Inflammatory macrophage treated with lipopolysaccharide for 4 hours (primary cell): Measurements from ENCODE around the gene MUSK.

Source experiments
- DNase-seq: peaks from one replicate; pipeline ENCODE4 v3.0.0-alpha.2; 2020

MUSK gene

DNA sequence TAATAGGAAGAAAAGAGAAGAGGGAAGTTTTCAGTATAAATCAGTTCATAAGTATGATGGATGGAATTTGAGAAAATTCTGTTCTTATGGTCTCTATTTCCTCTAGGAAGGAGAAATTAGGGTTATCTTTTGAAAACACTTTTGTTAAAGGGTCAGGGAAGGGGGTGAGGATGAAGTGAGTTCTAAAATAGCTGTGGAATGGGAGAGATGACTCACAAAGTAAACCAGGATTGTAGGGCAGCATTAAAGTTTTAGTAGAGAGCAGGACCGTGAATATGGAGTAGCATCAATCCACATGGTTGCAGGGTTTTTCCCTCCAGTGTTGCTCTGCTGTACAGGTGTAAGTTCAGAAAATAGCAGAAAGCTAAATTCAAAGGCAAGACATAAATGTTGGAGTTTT is 32.4 kb downstream of the MUSK start:
- no peak for DNase-seq

DNA sequence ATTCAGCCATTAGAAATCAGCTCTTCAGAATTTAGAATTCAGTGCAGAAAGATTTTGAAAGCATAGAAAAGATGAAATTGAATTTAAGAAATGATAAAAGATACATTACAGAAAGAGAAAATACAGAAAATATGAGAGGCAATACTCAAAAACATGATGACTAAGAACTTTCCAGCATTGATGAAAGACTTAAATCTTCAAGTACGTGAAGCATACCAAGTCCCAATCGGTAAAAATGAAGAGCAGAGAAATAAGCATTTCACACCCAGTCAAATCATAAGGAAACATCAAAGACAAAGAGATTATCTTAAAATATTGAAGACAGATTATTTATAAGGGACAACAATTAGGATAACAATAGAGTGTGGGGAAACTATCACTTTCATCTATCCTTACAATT is 35.1 kb downstream of the MUSK start:
- DNase-seq, result no peak

DNA sequence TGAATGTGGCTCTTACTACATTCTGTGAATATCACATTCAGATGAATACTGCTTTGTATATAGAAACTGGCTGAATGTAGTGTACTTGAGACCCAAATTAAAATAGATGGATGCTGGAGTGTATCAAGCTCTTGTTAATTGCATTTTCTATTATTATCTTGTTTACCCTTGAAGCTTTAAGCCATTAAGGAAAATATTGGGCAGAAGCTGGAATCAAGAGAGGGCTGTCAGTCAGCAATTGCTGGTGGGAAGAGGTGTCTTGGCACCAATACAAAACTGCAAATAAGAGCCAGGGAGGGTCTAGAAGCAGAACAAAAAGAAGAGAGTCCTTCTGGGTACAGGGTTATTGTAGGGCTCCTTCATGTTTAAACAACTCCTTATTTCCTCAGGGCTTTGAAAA is 38.8 kb downstream of the MUSK start:
- no peak for DNase-seq

DNA sequence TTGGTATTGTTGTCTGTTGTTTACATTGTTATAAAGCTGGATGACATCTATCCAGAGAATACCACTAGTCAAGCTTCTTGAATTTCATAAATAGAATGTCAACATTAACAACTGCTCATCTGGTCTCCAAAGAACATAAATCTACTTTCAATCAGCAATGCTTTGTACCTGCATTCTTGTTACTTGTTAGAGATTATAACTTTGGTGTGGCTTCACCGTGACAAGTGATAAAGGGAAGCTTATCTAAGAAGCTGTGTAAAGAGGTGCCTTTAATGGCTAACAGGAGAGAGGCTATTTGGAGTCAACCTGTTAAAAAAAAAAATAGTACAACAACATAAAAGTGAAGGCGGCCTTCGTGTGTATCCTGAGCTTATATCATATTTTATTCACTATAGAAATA is 41.8 kb downstream of the MUSK start:
- no peak for DNase-seq

DNA sequence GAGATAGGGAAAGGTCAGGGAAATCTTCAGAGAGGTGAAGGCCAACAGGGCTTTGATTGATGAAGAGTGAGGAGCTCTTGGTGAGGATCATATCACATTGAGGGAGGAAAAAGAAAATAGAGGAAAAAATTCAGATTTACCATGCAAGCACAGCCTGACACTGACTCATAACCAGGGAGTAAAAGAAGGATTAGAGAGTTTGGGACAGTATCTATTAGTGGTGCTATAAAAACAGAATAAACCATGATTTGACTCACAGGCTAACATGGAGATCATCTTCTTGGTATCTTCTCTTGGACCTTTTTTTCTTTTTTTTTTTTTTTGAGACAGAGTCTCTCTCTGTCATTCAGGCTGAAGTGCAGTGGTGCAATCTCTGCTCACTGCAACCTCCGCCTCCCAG is 44.4 kb downstream of the MUSK start:
- DNase-seq, result no peak

DNA sequence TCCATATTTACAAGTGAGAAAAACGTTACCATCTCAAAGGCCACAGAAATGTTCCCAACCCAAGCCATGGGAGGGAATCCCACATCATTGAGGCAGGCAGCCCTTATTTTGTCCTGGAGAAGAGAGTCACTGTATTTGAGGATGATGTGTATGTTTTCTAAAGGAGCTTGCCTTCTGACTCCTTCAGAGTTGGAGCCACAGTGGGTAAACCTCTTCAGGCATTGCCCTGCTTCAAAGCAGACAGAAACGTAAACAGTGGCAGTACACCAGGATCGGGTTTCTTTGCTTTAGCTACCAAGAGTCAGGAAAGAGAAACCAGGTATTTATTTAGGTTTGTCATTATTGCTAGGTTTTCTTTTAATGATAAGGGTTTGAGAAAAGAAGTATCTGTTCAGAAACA is 45.7 kb downstream of the MUSK start:
- no peak for DNase-seq

DNA sequence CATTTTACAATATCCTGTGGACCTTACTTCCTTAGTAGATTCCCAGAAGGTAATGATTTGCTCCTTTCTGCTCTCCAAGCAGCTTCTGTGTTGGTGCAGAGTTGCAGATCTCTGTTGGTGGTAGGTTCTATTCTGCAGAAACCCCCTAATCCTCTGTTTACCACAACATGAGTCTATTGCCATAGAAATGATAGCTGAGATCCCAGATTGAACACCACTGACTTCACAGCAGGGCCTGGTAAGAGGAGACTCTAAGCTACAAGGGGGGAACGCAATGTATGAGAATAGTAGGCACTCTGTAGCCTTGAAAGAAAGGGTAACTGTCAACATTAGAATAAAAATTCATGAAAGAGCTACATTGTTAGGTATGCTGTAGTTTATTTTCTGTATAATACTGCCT is 59.5 kb downstream of the MUSK start:
- no peak for DNase-seq

DNA sequence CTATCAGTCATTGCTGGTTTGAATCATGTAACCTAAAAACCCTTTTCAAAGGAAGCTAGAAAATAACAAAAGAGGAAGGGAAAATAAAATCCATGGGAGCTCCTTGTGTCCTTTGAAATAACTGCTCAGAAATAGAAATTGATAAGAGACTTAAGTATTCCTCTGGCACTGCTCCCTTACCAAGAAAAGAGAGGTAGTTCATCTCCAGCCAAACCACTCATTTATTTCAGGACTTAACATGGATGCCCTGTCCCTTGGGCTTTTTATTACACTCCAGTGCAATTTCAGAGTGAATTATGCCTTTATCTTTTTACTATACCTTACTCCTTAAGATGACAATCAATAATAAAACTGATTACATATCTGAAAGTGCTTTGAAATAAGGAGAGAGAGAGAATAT is 61.0 kb downstream of the MUSK start:
- no peak for DNase-seq

DNA sequence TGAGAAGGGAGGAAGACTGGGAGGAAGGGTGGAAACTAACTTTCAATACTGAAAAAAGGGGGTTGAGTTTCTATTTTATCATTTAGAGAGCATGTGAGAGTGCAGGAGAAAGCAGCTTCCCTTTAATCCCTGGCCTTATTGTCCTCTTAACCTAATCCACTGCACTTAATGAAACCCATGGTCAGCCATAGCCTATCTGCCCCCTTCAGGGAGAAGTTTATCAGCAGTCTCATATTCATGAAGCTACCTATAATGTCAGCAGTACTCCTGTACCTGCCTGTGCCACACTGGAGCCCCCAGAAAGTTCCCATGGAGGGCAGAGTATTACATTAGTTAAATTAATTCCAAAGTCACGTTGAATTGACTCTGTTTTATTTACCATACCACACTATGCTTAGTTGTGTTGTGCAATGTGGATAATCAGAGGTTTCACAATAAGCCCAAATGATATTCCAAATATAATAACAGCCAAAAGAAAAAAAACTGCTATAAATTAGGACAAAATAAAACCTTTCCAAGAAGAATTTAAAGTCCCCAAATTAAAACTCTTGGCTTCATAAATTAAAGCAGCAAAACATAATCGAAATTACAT is 62.9 kb downstream of the MUSK start:
- no peak for DNase-seq

DNA sequence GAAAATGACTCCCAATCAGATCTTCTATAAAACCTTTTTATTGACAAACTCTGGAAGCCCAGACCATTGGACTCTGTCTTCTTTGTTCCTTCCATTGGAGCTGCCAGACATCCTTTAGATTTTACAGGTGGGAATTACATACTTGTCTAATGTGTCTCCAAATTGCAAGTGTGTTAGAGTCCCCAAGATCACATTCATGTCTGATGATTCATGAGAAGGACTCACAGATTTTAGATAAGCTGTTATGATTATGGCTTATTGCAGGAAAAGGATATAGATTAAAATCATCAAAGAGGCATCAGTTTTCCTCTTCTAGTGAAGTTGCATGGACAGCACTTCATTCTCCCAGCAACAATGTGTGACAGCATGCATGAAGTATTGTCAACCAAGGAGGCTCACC is 70.4 kb downstream of the MUSK start:
- DNase-seq, result no peak

DNA sequence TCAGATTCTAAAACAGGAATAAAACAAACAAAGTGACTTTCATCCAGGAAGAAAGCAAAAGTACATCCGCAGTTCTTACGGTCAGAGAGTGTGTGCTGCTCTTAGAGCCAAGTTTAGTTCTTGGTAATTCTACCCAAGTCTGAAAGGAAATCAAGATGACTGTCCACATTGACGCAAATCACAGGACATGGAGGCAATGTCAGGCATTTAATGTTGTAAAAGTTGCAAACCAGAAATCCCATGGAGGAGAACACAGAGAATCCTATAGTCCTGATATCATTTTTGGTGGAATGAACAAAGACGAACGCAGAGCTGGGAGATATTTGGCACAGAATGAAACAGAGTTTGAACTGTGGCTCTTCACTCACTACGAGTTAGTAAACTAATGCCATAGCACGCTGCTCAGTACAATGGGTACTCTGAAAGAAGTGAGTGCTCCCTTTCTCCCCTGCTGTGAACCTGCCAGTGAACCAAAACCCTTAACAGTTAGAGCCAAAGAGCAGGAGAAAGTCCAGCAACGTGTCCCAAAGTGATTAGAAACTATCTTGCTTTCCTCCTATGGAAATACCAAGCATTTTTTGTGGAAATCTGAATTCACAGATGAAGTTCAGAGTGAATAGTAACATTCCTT is 74.3 kb downstream of the MUSK start:
- no peak for DNase-seq

DNA sequence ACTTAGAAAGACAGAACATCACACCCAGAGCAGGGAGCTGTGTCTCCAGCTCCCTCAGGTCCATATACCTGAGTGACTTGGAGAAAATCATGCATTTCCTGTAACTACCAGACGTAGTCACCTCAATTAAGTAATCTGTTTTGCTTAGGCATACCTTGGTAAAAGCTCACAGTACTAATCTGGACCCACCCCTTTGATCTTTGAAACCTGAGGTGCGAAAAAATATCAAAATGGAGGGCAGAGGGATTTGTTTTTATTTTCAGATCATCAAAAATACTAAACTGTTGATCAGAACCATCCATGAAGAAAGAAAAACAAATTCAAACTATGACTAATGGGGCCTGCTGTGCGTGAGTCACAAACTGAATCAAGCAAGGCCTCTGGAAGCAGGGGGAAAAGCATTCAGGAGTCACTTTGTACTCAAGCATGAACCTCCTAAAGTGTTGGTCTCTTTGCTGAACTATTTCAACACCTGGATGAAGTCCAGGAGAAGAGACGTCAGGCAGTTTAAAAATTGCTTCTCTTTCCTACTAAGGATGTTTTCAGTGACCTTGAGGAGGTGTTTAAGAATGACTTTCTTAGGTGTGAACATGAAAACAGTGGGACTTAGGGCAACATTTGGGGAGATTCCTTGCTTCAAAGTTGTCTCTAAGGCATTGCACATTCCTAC is 76.3 kb downstream of the MUSK start:
- peak; percentile 20 for DNase-seq

DNA sequence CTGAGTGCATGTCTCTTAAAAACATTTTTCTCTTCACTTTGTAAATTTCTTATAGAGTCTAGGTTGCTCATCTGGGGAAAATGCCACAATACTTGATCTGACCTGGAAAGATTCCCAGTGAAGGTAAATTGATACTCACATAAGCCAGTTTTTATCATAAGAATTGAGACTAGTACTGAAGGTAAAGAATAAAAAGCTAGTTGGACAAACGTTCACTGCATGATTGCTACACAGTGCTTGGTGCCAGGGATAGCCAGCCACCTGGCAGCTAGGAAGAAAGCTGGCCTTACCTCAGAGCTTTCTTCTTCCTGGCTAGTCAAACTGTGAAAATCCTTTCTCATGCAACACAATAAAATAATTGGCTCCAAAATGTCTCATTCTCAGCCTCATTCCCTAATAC is 77.1 kb downstream of the MUSK start:
- no peak for DNase-seq

DNA sequence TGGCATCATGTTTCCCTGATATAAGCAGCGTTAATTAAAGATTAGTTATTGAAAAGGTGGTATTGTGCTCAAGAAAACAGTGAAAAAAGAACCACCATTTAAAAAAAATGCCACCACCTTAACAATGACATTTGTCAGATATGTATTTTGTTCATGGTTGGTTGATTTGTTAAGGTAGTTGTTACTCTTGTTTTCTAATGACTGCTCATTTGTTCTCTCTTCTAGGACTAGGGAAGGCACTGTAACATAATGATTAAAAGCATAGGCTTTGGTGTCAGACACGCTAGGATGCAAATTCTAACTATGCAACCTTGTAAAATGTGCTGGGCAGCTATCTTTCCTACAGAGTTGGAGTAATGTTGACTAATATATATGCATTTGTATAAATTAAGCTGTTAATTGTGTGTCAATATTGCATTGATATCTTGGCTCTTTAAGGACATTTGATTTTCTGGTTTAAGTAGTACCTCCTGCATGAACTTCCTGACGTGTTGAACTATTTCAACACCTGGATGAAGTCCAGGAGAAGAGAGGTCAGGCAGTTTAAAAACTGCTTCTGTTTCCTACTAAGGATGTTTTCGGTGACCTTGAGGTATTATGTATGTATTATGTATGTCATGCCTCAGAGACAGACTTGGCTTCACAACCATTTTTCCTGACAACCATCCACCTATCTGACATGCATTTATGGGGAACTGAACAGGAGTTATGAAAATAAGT is 77.8 kb downstream of the MUSK start:
- no peak for DNase-seq

DNA sequence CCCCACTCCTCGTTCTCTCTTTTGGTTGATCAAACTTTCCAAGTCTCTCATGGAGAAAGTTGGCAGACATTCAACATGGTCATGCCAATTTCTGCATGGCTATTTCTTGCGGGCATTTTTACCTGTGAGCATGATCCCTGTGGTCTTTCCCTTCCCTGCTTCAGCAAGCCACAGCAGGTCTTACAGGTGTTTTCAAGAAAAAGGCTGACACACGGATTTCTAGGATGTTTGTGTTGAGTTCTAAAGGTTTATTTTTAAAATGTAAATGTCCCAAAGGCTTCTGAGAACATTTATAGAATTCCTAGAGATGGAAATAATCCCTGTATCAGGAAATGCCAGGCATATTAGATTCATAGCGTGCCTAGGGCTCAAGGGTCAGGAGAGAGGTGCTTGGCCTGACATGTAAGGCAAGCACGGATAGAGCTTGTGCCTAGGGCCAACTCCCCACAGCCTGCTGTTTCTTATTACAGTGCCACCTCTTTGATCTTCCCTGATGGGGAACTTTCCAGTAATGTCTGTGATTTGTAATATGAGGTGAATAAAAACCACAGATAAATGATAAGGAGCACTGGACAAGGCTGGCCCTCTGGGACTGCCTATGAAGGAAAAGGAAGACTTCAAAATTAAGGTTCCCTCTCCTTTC is 79.8 kb downstream of the MUSK start:
- no peak for DNase-seq

DNA sequence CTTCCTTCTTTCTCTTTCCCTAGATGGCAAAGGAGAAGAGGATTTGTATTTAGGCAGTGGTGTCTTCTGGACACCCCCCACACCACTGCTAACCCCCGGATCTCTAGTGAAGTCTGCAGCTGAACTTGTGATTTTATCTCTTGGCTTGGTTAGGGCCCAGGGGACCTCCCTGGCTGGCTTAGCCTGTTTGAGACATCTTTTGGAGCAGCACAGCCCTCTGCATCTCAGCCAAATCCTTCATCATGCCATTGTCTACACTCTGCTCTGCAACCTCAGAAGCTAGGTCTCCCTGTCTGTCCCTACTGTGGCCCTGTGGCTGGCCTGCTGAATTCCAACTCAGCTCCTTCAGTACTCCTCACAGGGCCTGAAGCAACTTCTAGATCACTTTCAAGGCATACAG is 81.7 kb downstream of the MUSK start:
- no peak for DNase-seq

DNA sequence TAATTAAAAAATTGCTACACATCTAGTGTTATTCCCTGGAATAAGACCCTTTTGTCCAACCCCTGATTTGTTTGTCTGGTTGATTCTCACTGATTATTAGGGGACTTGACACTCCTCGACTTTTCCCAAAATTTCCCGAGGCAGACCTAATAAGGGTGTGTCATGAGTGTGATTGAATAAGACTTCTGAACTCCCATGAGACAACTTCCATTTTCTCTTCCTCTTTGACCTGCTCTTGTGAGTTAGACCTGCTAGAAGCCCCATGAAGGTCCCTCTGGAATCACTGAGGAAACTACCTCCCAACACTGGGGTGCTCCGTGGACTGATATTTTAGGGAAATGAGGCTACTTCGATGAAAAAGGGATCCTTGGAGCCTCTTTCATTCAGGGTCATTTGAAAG is 83.4 kb downstream of the MUSK start:
- peak; percentile 62 for DNase-seq

DNA sequence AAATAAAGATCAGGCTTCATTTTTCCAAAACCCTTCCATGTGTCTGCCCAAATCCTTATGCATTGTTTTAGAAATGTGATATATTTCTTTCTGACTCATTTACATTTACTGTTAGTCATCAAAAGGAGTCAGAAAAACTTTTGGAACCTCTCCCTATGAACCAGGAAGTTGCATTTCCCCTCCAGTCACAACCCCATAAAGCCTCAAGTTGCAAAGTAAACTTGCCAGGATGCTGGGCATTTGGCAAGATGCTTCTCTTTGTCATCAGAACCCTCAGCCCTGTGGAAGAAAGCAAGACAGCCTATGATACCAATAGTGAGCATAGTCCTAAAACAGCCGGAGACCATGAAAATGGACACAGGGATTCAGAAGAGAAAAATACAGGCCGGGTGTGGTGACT is 84.2 kb downstream of the MUSK start:
- DNase-seq, result peak; percentile 94

DNA sequence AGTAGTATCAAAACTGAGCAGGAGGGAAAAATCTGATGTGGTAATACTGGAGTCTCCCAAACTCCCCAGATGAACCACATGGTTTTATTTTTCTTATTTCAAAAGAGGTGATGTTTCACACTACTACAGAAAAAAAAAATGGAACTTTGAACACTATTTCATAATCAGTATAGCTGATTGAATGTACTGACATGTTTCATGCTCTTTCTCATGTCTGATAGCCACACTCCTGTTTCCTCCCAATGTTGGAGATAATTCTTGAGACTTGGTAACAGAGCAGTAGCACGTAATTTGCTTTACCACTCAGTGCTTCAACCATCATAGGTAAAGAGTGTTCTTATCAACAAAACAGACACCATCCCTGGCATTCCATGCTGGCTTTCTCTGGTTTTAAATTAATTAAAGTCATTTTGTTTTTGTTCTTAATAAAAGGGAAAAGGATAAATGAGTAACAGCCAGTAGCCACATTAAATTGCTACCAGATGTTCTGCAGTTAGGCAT is 85.2 kb downstream of the MUSK start:
- DNase-seq, result peak; percentile 93

DNA sequence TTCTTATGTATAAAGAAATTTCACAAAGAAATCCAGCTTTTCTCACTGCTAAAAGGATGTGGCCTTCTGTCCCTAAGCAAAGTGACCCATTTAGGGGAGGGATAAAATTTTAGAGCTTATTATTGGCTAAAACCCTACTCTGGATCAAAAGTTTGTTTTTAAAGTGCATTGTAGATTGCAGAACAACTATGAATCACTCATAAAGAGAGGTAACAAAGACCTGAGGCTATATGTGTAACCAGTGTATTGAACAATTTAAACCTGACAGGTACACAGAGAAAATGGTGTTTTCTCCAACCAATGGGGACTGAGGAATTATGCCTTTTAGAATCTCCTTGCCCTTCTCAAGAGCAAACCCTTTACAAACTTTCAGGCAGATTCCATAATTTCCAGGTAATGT is 86.6 kb downstream of the MUSK start:
- no peak for DNase-seq

DNA sequence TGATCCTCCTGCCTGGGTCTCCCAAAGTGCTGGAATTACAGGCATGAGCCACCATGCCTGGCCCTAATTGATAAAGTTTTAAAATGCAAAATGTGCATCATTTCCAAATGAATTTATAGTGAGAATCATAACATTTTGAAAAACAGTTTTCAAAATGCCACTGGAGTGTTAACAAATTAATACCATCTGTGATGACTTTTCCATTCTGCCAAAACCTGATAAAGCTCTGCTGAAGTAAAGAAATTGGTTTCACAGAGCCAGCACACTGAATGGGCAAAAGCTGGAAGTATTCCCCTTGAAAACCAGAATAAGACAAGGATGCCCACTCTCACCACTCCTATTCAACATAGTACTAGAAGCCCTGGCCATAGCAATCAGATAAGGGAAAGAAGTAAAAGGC is 89.6 kb downstream of the MUSK start:
- DNase-seq, result no peak

DNA sequence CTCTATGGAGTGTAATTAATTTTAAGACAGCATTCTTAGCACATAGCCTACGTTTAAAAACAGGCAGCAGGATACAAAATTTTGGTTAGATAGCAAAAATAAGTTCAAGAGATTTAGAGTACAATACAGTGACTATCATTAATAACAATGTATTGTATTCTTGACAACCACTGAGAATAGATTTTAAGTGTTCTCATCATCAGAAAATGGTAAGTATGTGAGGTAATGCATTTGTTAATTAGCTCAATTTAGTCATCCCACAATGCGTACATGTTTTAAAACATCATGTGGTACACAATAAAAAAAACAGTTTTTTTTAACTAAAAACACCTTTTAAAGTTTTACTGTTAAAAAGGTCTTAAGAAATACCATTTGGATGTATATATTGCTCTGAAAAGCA is 94.2 kb downstream of the MUSK start:
- no peak for DNase-seq

DNA sequence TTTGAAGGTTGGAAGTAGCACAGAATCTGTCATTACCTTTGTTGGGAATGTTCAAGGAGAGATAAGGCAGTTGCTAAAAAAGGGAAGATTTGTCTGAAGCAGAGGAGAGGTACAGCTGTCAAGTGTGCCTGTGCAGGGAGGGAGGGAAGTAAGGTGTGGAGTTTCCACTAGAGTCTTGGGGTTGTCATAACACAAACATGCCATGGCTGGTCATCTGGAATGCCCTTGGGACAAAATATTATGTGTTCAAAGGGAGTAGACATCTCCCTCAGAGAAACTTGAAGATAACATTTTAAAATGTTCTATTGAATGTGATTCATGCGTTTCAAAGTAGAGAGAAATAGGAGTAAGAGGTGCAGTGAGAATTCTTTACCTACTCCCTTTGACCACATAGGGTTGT is 95.0 kb downstream of the MUSK start:
- no peak for DNase-seq

DNA sequence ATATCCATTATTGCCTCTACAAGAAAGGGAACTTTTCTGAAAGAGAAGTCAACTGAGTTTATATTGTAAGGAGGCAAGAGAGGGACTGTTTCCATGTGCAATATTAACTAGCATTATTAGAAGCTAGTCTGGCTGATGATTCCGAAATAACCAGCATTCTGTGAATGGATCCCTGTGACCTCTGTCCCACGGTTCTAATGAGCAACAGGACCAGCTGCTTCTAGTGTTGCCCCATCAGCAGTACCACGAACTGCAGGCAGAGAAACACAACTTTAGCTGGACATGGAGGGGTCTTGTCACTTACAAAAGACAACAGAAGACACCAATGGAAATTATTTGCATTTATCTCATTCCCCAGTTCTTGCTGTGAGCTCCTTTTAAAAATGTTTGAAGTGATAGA is 95.4 kb downstream of the MUSK start:
- no peak for DNase-seq
